Kidney tubule cell (primary cell): ENCODE results near the gene IVL.

Source experiments
- DNase-seq: peaks from one replicate; pipeline ENCODE4 v3.0.0-alpha.2; 2018; ENCODE audit warnings: low spot score

IVL gene

GRCh38 chr1:152886758-152887409, 21.5 kb upstream of the IVL start:
- DNase-seq = no peak

- DNase-seq = no peak
These were observed 20.2 kb upstream of the IVL start for GRCh38 chr1:152888126-152888525.

- no peak for DNase-seq
These were observed 9.3 kb upstream of the IVL start for GRCh38 chr1:152899027-152899426.

- no peak for DNase-seq
These were observed 8.5 kb upstream of the IVL start for GRCh38 chr1:152899883-152900282.

- DNase-seq = no peak
These were observed 6.7 kb upstream of the IVL start for GRCh38 chr1:152901631-152902030.

GRCh38 chr1:152902636-152903035, 5.7 kb upstream of the IVL start:
- DNase-seq = no peak

GRCh38 chr1:152904688-152905440, 3.5 kb upstream of the IVL start:
- no peak for DNase-seq

GRCh38 chr1:152906023-152906565, 2.3 kb upstream of the IVL start:
- peak; percentile 93 for DNase-seq

GRCh38 chr1:152909206-152909605, 860 bp downstream of the IVL start:
- DNase-seq = peak; percentile 56

GRCh38 chr1:152912471-152912870, 4.1 kb downstream of the IVL start:
- no peak for DNase-seq

GRCh38 chr1:152912900-152913299, 4.6 kb downstream of the IVL start:
- DNase-seq = no peak

- peak; percentile 26 for DNase-seq
These were observed 9.4 kb downstream of the IVL start for GRCh38 chr1:152917794-152918193.

- DNase-seq = no peak
These were observed 10.7 kb downstream of the IVL start for GRCh38 chr1:152919071-152919470.

- DNase-seq = no peak
These were observed 15.8 kb downstream of the IVL start for GRCh38 chr1:152924191-152924590.

GRCh38 chr1:152926091-152926490, 17.7 kb downstream of the IVL start:
- peak; percentile 54 for DNase-seq

- no peak for DNase-seq
These were observed 20.3 kb downstream of the IVL start for GRCh38 chr1:152928671-152929070.

- no peak for DNase-seq
These were observed 23.9 kb downstream of the IVL start for GRCh38 chr1:152932170-152932811.

GRCh38 chr1:152933196-152933595, 24.9 kb downstream of the IVL start:
- DNase-seq = no peak

GRCh38 chr1:152940614-152941013, 32.3 kb downstream of the IVL start:
- no peak for DNase-seq

GRCh38 chr1:152941037-152941711, 32.8 kb downstream of the IVL start:
- DNase-seq = no peak

GRCh38 chr1:152942161-152942560, 33.8 kb downstream of the IVL start:
- DNase-seq = no peak

GRCh38 chr1:152946248-152946647, 37.9 kb downstream of the IVL start:
- DNase-seq = no peak
